ENCODE data around the gene ZCCHC24. TPM values are rescaled to one million over a fixed set of nuclear protein-coding genes. Genes with fewer than 3 reads are reported as not detected.

The ZCCHC24 gene
- total RNA-seq, 2 donors from 2014 or later, result 113 to 125 TPM

- intact Hi-C loops (cut with DNase I), result loop anchor here in 1 of 2 donors (5.0 kb wide), 1 partner anchor 1112 kb away; no protein-coding TSS in a partner anchor
- peak; percentile 68 for DNase-seq (ENCODE audit: low spot score)
Measured at GRCh38 chr10:79418886-79419595, 26.4 kb downstream of the ZCCHC24 start.

GRCh38 chr10:79418274-79418673 is 27.1 kb downstream of the ZCCHC24 start:
- DNase-seq (ENCODE audit: low spot score), result peak; percentile 50
- intact Hi-C loops (cut with DNase I), result loop anchor here in 1 of 2 donors (5.0 kb wide), 1 partner anchor 1111 kb away; no protein-coding TSS in a partner anchor

- peak; percentile 77 for DNase-seq (ENCODE audit: low spot score)
- intact Hi-C loops (cut with DNase I), result loop anchor here in 1 of 2 donors (5.0 kb wide), 1 partner anchor 1110 kb away; no protein-coding TSS in a partner anchor
Measured at GRCh38 chr10:79417731-79418130, 27.7 kb downstream of the ZCCHC24 start.

- intact Hi-C loops (cut with DNase I), result loop anchor here in 1 of 2 donors (5.0 kb wide), 1 partner anchor 1110 kb away; no protein-coding TSS in a partner anchor
- peak; percentile 57 for DNase-seq (ENCODE audit: low spot score)
Measured at GRCh38 chr10:79417266-79417665, 28.2 kb downstream of the ZCCHC24 start.

- peak; percentile 43 for DNase-seq (ENCODE audit: low spot score)
- intact Hi-C loops (cut with DNase I), result loop anchor here in 1 of 2 donors (5.0 kb wide), 1 partner anchor 1109 kb away; no protein-coding TSS in a partner anchor
Measured at GRCh38 chr10:79416578-79417255, 28.7 kb downstream of the ZCCHC24 start.

- peak; percentile 62 for DNase-seq (ENCODE audit: low spot score)
- intact Hi-C loops (cut with DNase I), result loop anchor here in 1 of 2 donors (5.0 kb wide), 1 partner anchor 1109 kb away; no protein-coding TSS in a partner anchor
Measured at GRCh38 chr10:79415736-79416577, 29.5 kb downstream of the ZCCHC24 start.

GRCh38 chr10:79414714-79415113 is 30.7 kb downstream of the ZCCHC24 start:
- DNase-seq (ENCODE audit: low spot score), result peak; percentile 20
- intact Hi-C loops (cut with DNase I), result loop anchor here in 1 of 2 donors (5.0 kb wide), 1 partner anchor 1107 kb away; no protein-coding TSS in a partner anchor

- intact Hi-C loops (cut with DNase I), result no loop called here
- DNase-seq (ENCODE audit: low spot score), result peak; percentile 80
Measured at GRCh38 chr10:79413196-79413595, 32.2 kb downstream of the ZCCHC24 start.

GRCh38 chr10:79412516-79412915 is 32.9 kb downstream of the ZCCHC24 start:
- DNase-seq (ENCODE audit: low spot score), result peak; percentile 64
- intact Hi-C loops (cut with DNase I), result no loop called here

- intact Hi-C loops (cut with DNase I), result no loop called here
- peak; percentile 73 for DNase-seq (ENCODE audit: low spot score)
Measured at GRCh38 chr10:79411546-79412495, 33.6 kb downstream of the ZCCHC24 start.

GRCh38 chr10:79410315-79411094 is 34.9 kb downstream of the ZCCHC24 start:
- DNase-seq (ENCODE audit: low spot score), result peak; percentile 77

GRCh38 chr10:79409726-79410085 is 35.7 kb downstream of the ZCCHC24 start:
- intact Hi-C loops (cut with DNase I), result no loop called here
- DNase-seq (ENCODE audit: low spot score), result peak; percentile 79

More at GRCh38 chr10:79410315-79411094, 34.9 kb downstream of the ZCCHC24 start:
- intact Hi-C loops (cut with DNase I), result no loop called here

- peak; percentile 34 for DNase-seq (ENCODE audit: low spot score)
- intact Hi-C loops (cut with DNase I), result no loop called here
Measured at GRCh38 chr10:79409038-79409725, 36.2 kb downstream of the ZCCHC24 start.

- intact Hi-C loops (cut with DNase I), result no loop called here
- peak; percentile 89 for DNase-seq (ENCODE audit: low spot score)
Measured at GRCh38 chr10:79407811-79408795, 37.3 kb downstream of the ZCCHC24 start.

- DNase-seq (ENCODE audit: low spot score), result no peak
- intact Hi-C loops (cut with DNase I), result no loop called here
Measured at GRCh38 chr10:79407423-79407796, 38.0 kb downstream of the ZCCHC24 start.

All from posterior vena cava (tissue), 2 donors.